Femur (tissue), 1 donor: ENCODE measurements around the gene OCRL.

Source experiments
- DNase-seq: peaks from one replicate; pipeline ENCODE4 v3.0.0-alpha.2; 2017

Gene OCRL

GRCh38 chrX:129590596-129590995, 50.5 kb downstream of the OCRL start:
- no peak for DNase-seq

DNA sequence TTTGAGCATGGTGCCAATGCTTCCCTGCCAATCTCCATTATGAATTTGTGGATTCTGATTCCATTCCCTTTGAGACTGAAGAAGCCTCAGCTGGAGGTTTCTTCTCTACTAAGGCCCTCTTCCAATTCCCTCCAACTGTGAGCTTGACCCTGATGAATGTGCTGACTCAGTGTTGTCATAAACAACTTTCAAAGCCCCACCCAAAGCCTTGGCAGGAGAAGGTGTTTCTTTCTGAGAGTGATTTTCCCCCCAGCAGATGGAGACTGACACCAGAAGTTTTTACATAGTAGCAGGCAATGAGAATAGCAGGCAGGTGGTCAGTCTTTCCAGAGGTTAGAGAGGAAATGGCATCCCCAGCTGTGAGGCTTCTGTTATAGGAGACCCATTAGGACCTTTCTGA, 53.1 kb downstream of the OCRL start:
- DNase-seq: peak; percentile 43

GRCh38 chrX:129594781-129595180, 54.7 kb downstream of the OCRL start:
- DNase-seq: no peak

GRCh38 chrX:129596077-129596476, 56.0 kb downstream of the OCRL start:
- no peak for DNase-seq

- DNase-seq: no peak
These were observed 57.8 kb downstream of the OCRL start for GRCh38 chrX:129597905-129598304.

- no peak for DNase-seq
These were observed 59.4 kb downstream of the OCRL start for GRCh38 chrX:129599499-129599898.

DNA sequence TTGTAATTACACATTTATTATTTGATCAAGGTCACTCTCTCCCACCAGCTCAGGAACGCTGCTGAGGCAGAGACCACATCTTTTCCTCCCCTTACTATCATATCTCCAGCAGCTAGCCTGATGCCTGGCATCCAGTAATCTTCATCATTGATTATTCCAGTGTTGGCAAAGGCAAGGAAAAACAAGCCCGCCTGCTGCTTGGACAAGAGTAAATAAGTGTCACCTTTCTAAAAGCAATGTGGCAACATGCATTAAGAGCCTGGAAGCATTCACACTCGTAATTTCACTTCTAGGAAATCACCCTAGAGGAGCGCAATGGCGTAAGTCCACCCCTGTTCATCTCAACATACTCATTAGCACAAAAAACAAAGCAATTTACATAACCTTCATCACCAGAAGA, 59.9 kb downstream of the OCRL start:
- DNase-seq: no peak

- no peak for DNase-seq
These were observed 60.9 kb downstream of the OCRL start for GRCh38 chrX:129600981-129601424.

DNA sequence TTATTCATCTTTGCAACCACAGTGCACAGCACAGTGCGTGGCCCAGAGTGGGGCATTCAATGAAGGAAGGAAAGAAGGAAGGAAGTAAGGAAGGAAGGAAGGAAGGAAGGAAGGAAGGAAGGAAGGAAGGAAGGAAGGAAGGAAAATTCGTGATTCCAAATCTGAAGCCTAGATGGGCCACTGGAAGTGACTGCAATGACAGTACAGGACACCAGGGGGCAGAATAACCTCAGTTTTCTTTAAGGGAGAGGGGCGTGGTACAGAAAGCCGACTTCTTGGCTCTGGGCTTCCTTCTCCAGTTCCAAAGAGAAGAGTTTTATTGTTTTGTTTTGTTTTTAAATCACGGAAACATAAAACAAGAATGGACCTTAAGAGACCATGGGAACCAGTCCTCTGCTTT, 66.9 kb downstream of the OCRL start:
- peak; percentile 71 for DNase-seq

DNA sequence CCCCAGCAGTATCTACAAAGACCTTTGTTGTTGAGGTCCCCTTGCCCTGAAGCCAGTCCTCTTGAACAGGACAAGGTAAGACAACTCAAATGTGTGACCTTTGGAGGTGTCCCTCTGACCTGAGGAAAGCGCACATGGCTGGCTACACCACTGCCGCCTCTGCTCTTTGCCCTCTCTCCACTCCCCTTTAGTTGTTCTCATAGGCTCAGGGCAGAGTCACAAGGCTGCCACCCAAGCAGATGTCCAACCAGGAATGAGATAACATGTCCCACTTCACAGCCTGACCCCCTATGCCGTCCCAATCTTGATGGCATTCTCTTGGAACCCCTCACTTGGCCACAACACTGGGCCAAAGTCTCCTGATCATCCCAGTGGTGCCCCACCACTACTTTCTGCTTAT, 68.4 kb downstream of the OCRL start:
- no peak for DNase-seq

GRCh38 chrX:129609395-129609794, 69.3 kb downstream of the OCRL start:
- DNase-seq: no peak

GRCh38 chrX:129612396-129612795, 72.3 kb downstream of the OCRL start:
- no peak for DNase-seq

DNA sequence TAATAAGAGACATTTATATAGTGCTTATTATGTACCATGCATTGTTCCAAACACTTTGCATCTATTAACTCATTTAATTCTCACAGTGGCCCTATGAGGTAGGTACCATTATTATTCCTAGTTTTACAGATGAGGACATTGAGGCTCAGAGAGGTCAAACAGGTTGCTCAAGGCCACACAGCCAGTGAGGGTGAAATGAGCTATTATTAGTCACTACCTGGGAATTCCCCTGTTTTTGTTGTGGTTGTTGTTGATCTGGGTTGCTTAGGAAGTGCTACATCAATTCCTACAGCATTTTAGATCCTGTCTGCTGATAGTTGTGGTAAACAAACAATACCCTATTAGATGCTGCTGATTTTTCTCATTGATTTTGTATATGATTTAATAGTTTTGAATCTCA, 73.5 kb downstream of the OCRL start:
- no peak for DNase-seq

DNA sequence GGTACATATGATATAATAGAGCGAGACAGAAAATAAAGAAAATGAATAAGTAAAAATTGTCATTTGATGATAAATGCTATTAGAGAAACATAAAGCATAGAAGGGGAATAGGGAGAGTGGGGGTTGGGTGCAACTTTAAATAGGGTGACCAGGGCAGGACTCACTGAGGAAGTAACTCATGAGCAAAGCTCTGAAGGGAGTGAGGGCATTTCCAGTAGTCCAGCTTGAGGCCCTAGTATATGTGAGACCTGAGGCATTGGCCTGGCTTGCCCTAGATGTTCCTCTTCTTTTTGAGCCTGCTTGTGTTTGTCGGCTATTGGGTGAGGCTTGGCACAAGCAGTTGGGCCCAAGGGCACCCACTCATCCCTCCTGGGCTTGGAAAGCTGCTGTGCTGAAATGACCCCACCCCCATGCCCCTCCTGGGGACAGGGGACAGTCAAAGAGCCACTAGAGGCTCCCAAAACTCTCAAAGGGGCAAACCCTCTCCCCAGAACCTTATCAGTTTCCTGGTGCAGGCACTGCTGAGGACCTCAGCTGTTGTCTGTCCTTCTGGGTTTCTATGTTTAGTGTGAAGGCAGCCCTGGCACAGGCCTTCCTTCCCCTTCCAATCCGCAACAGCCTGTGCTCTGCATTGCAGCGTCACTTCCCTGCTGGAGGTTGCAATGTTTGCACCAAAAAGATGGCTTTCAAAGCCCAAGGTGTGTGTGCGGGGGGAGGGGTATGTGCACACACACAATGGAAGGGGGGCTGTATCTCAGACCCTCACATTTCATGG, 74.6 kb downstream of the OCRL start:
- DNase-seq: no peak

- DNase-seq: no peak
These were observed 77.4 kb downstream of the OCRL start for GRCh38 chrX:129617420-129617819.

DNA sequence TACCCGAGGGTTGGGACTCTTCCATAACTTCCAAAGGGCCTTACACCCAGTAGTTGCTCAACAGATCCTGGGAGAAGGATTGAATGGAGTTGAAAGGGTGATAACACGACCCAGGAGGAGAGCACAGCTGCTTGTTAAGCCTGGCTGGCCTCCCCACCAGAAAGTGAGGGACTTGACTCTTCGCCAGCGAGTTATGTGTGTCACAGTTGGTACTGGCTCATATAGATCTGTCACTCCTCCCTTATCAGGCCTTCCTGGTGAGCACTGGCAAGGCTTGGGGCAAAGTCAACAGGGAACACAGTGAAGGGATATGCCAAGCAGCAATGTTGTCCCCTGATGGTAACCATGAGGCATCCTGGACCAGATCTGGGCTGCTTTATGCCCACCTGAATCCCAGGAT, 78.9 kb downstream of the OCRL start:
- DNase-seq: no peak

- peak; percentile 51 for DNase-seq
These were observed 82.8 kb downstream of the OCRL start for GRCh38 chrX:129622757-129623301.

DNA sequence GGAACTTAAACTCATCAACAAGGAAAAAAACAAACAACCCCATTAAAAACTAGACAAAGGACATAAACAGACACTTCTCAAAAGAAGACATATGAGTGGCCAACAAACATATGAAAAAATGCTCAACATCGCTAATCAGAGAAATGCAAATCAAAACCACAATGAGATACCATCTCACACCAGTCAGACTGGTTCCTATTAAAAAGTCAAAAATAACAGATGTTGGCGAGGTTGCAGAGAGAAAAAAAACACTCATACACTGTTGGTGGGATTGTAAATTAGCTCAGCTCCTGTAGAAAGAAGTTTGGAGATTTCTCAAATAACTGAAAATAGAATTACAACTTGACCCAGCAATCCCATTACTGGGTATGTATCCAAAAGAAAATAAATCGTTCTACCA, 86.0 kb downstream of the OCRL start:
- no peak for DNase-seq

- DNase-seq: peak; percentile 68
These were observed 89.8 kb downstream of the OCRL start for GRCh38 chrX:129629837-129630236.

GRCh38 chrX:129631849-129632248, 91.8 kb downstream of the OCRL start:
- no peak for DNase-seq

DNA sequence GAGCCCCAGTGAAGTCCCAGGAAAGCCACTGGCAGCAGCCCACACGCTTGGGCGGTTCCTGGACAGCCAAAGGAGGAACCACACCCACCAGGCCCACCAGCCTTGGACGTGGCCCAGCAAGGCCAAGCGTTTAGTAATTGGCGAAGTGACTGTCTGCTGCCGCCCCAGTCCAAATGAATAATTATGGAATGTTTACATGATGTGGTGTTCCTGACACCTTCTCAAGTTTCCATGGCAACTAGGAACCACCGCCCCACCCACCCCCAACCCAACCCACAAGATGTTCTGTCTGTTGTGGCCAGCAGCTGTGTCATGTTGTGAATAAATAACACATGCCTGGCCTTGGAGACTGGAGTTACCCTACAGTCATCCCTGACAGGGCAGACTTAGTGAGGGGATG, 92.4 kb downstream of the OCRL start:
- peak; percentile 51 for DNase-seq

- DNase-seq: no peak
These were observed 94.5 kb downstream of the OCRL start for GRCh38 chrX:129634541-129634940.

GRCh38 chrX:129636175-129636681, 96.2 kb downstream of the OCRL start:
- no peak for DNase-seq
